ENCODE measurements around the gene CLDN7.
A peak's percentile ranks its signal among the peaks of the same experiment; 100 is the strongest.

The CLDN7 gene

DNA sequence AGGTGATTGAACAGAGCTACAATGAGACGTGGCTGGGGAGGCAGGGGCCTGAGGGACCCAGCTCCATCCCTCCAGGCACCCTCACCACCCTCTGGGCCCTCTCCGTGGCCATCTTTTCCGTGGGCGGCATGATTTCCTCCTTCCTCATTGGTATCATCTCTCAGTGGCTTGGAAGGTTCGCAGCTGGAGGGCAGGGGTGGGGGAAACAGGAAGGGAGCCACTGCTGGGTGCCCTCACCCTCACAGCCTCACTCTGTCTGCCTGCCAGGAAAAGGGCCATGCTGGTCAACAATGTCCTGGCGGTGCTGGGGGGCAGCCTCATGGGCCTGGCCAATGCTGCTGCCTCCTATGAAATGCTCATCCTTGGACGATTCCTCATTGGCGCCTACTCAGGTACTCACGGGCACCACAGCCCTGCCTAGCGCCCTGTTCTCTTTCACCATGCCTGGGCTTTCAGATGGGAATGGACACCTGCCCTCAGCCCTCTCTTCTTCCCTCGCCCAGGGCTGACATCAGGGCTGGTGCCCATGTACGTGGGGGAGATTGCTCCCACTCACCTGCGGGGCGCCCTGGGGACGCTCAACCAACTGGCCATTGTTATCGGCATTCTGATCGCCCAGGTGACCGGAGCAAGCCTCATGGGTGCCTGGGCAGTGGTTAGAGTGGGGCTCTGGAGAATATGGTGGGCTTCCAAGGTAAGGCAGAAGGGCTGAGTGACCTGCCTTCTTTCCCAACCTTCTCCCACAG, 21.4 kb upstream of the CLDN7 start:
- Histone ChIP-seq H3K4me3 (no peak overlapping the region), H3K27ac (no peak overlapping the region)
- TF ChIP-seq, protein P1, sequence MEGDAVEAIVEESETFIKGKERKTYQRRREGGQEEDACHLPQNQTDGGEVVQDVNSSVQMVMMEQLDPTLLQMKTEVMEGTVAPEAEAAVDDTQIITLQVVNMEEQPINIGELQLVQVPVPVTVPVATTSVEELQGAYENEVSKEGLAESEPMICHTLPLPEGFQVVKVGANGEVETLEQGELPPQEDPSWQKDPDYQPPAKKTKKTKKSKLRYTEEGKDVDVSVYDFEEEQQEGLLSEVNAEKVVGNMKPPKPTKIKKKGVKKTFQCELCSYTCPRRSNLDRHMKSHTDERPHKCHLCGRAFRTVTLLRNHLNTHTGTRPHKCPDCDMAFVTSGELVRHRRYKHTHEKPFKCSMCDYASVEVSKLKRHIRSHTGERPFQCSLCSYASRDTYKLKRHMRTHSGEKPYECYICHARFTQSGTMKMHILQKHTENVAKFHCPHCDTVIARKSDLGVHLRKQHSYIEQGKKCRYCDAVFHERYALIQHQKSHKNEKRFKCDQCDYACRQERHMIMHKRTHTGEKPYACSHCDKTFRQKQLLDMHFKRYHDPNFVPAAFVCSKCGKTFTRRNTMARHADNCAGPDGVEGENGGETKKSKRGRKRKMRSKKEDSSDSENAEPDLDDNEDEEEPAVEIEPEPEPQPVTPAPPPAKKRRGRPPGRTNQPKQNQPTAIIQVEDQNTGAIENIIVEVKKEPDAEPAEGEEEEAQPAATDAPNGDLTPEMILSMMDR (IDR thresholded peaks at IDR 0.05), result no peak
- DNase-seq (ENCODE audit: low spot score), result no peak

DNA sequence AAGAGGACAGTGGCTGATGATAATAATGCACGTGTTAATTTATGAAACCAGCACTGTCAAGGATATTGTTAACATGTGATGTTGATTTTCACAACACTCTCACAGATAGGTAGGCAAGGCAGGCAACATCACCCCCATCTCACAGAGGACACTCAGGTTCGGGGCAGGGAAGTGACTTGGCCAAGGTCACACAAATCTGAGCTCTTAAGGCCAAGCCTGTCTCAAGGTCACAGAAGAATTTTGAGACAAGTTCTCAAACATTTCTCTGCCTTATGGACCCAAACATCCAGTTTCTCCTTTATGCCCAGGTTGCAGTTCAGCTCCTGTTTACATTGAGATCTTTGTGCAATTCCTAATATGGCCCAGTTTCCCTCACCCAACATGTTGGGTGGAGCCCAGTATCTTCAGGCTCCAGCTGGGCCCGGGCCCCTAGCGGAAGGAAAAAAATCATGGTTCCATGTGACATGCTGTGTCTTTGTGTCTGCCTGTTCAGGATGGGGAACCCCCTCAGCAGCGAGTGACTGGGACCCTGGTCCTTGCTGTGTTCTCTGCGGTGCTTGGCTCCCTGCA, 20.6 kb upstream of the CLDN7 start:
- DNase-seq (ENCODE audit: low spot score), result no peak
- H3K4me3 ChIP-seq, result peak overlapping the region; percentile 71
- TF ChIP-seq, protein P1 (IDR thresholded peaks at IDR 0.05), result no peak
- peak overlapping the region; percentile 87 to 90 for H3K27ac ChIP-seq

DNA sequence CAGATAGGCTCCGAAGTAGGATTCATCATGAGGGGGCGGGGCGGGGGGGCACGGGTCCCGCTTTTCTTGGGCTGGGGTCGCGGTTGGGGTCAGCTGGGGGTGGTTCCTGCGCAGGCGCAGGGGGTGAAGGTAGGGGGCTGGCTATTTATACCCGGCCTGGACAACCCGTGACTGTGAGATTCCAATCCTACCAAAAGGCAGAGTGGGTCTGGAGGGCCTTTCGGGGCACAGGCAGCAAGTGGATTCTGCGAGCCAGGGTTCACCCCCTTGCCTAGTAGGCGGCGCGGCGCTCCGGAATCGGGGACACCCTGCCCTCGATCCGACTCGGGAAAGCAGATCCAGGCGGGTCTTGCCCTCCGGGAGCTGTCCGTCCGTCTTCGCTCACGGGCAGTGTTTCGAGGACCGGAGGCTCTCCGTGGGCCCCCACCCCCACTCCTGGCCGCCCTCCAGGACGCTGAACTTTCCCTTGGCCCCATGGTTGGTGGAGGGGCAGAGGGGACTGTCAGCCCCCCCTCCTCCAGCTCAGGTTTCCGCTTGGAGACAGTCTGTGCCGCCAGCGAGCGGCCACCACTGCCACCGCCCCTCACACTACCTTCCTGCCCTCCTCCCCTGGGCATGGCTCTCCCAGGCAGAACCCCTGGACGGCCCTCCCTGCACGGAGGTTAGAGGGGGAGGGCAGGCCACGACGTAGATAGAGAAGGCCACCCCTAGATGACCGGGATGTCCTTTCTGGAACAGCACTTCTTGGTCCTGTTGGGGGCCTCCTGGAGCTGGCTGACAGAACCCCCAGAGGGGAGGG, 19.9 kb upstream of the CLDN7 start:
- no peak for DNase-seq (ENCODE audit: low spot score)
- Histone ChIP-seq H3K4me3 (peak overlapping the region; percentile 71), H3K27ac (peak overlapping the region; percentile 87 to 90)
- TF ChIP-seq, protein P1 (IDR thresholded peaks at IDR 0.05), result no peak

DNA sequence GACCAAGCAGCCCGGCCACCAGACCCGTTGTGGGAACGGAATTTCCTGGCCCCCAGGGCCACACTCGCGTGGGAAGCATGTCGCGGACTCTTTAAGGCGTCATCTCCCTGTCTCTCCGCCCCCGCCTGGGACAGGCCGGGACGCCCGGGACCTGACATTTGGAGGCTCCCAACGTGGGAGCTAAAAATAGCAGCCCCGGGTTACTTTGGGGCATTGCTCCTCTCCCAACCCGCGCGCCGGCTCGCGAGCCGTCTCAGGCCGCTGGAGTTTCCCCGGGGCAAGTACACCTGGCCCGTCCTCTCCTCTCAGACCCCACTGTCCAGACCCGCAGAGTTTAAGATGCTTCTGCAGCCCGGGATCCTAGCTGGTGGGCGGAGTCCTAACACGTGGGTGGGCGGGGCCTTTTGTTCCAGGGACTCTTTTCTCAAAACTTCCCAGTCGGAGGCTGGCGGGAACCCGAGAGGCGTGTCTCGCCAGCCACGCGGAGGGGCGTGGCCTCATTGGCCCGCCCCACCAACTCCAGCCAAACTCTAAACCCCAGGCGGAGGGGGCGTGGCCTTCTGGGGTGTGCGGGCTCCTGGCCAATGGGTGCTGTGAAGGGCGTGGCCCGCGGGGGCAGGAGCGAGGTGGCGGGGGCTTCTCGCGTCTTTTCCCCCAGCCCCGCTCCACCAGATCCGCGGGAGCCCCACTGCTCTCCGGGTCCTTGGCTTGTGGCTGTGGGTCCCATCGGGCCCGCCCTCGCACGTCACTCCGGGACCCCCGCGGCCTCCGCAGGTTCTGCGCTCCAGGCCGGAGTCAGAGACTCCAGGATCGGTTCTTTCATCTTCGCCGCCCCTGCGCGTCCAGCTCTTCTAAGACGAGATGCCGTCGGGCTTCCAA, 19.0 kb upstream of the CLDN7 start, which contains the start of gene SLC2A4:
Gene SLC2A4 (plus strand): TSS at position 645 of the 879 bp plus-strand sequence. CDS start 217 bp downstream, at position 862.
- Histone ChIP-seq H3K27ac (peak within 1 kb of the TSS; percentile 87 to 90), H3K4me3 (peak within 1 kb of the TSS; percentile 71)
- TF ChIP-seq, protein P1 (IDR thresholded peaks at IDR 0.05), result no peak
- DNase-seq (ENCODE audit: low spot score), result peak; percentile 95

DNA sequence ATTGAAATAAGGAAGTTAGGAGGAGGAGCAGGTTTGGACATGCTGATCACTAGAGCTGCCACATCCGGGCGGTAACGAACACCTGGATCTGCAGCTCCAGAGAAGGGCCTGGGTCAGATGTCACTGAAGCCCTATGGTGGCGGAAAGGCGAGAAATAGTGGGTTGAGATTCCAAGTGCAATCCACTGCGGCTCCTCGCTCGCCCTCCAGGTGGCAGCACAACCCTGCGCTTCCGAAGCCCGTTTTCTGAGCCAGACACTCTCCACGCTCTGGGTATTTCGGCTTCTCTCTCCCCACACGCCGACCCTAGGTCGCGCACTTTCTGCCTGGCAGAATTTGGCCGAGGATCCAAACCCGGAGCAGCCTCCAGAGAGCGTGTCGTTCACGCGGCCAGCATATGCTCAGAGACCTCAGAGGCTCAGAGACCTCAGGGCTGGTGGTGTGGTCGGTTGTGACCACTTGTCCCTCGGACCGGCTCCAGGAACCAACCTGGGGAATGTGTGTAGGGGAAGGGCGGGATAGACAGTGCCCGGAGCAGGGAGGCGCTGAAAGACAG, 18.3 kb upstream of the CLDN7 start:
- Histone ChIP-seq H3K27ac (peak overlapping the region; percentile 87 to 90), H3K4me3 (peak overlapping the region; percentile 71)
- TF ChIP-seq, protein P1 (IDR thresholded peaks at IDR 0.05), result peak; percentile 94
- peak; percentile 91 for DNase-seq (ENCODE audit: low spot score)

DNA sequence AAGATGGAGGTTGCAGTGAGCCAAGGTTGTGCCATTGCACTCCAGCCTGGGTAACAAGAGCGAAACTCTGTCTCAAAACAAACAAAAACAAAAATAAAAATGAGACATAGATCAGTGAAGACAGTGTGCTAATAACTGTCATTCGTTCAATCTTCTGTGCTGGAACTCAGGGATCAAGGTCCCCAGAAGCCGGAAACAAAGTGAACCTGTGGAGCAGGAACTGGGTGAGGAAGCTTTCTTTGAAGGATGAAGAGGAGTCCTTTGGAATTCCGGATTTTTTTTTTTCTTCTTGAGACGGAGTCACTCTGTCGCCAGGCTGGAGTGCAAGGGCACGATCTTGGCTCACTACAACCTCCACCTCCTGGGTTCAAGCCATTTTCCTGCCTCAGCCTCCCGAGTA, 17.2 kb upstream of the CLDN7 start:
- DNase-seq (ENCODE audit: low spot score), result no peak
- TF ChIP-seq, protein P1 (IDR thresholded peaks at IDR 0.05), result no peak
- no peak overlapping the region for H3K4me3 ChIP-seq
- no peak overlapping the region for H3K27ac ChIP-seq

Measured in coronary artery (tissue), 2 donors.